Brain microvascular endothelial cell (primary cell): ENCODE results near the gene COL5A1.

Experiments
- DNase-seq: peaks from one replicate; pipeline ENCODE4 v3.0.0-alpha.2; 2020
- H3K27ac ChIP-seq: fragments of 250-450 bp; sonication (Bioruptor Pico); 2 replicates; pipeline ENCODE4 v1.5.1; 2020; ENCODE audit warnings: mild to moderate bottlenecking, moderate library complexity
- H3K27me3 ChIP-seq: fragments of 250-450 bp; sonication (Bioruptor Pico); replicated peaks from 2 replicates; pipeline ENCODE4 v1.5.1; 2020; ENCODE audit warnings: mild to moderate bottlenecking
- H3K36me3 ChIP-seq: fragments of 250-450 bp; sonication (Bioruptor Pico); replicated peaks from 2 replicates; pipeline ENCODE4 v1.5.1; 2020; ENCODE audit warnings: mild to moderate bottlenecking
- H3K4me3 ChIP-seq: 2 replicates; pipeline ENCODE4 v1.5.1; 2011; ENCODE audit warnings: low read depth, mild to moderate bottlenecking, control low read depth, low read length, moderate library complexity
- in situ Hi-C: cut with HindIII; loops from 2 replicates; pipeline ENCODE4 v1.10.0; 2017; ENCODE audit warnings: low sequenced_read_pairs, low pct_ligation_motif_present
- TF ChIP-seq, protein P1 (sequence below): IDR thresholded peaks from 2 replicates; pipeline ENCODE4 v1.5.1; 2011; ENCODE audit warnings: low read depth, mild to moderate bottlenecking, moderate library complexity, low read length, control low read depth, inconsistent platforms; ENCODE audit errors: missing control alignments

Gene COL5A1

DNA sequence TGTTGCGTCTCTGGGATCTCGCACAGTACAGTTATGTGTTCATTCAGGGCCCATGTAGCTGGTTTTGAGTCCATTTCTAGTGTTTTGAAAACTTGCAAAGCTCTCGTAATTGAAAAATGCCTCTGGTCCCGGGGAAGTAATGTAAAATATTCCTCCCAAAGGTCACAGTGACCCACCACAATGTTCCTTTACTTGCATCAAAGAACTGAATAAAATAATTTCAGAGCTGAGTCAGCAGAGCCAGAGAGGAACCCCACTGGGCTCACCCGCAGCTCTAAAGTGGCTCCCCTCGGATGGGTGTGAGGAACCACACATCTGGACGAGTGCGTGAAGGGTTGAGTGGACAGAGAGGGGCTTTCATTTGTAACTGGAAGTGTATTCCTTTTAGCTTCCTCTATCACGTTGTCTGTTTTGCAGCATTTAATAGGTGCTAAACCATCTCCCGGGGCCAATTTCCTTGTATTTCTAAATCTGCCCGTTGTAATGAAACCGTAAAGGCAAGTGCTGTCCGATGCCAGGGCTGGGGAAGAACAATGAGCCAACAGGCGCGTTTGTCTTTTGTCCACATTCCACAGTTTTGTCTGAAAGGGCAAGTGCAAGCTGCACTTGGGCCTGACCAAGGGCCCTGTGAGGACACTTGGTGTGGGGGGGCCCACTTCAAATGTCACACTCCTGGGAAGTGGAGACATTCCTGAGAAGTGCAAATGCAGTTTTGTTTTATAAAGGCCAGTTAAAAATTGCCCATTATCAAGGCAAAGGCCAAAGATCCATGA is 29.9 kb downstream of the COL5A1 start:
- H3K36me3 ChIP-seq, result peaks cover 26% of the 10 kb centered on the region
- peak overlapping the region; percentile 85 for H3K27ac ChIP-seq
- TF ChIP-seq, protein P1, sequence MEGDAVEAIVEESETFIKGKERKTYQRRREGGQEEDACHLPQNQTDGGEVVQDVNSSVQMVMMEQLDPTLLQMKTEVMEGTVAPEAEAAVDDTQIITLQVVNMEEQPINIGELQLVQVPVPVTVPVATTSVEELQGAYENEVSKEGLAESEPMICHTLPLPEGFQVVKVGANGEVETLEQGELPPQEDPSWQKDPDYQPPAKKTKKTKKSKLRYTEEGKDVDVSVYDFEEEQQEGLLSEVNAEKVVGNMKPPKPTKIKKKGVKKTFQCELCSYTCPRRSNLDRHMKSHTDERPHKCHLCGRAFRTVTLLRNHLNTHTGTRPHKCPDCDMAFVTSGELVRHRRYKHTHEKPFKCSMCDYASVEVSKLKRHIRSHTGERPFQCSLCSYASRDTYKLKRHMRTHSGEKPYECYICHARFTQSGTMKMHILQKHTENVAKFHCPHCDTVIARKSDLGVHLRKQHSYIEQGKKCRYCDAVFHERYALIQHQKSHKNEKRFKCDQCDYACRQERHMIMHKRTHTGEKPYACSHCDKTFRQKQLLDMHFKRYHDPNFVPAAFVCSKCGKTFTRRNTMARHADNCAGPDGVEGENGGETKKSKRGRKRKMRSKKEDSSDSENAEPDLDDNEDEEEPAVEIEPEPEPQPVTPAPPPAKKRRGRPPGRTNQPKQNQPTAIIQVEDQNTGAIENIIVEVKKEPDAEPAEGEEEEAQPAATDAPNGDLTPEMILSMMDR, result no peak
- in situ Hi-C loops, result no loop called here
- H3K27me3 ChIP-seq, result no peaks in the 10 kb centered on the region
- DNase-seq, result peak; percentile 51
- no peak overlapping the region for H3K4me3 ChIP-seq

DNA sequence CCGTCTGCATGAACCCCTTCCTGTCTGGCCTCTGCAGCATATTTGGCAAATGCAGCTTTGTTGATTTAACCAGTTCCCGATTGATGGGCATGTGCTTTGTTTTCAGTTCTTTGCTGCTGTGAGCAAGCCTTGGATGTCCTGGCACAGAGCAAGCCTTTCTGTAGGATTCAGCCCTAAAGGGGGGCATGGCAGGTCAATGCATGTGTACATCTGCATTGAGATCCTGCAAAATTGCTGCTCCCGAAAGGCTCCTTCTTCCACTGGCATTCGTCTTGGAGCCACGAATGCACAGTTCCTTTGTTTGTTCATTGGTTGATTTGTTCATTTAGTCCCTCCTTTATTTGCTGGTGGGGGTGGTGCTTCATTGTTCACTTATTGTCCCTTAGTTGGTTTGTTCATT is 34.8 kb downstream of the COL5A1 start:
- Histone ChIP-seq H3K36me3 (peaks cover 13% of the 10 kb centered on the region), H3K27me3 (no peaks in the 10 kb centered on the region), H3K27ac (no peak overlapping the region), H3K4me3 (no peak overlapping the region)
- in situ Hi-C loops, result no loop called here
- TF ChIP-seq, protein P1, result no peak
- no peak for DNase-seq

DNA sequence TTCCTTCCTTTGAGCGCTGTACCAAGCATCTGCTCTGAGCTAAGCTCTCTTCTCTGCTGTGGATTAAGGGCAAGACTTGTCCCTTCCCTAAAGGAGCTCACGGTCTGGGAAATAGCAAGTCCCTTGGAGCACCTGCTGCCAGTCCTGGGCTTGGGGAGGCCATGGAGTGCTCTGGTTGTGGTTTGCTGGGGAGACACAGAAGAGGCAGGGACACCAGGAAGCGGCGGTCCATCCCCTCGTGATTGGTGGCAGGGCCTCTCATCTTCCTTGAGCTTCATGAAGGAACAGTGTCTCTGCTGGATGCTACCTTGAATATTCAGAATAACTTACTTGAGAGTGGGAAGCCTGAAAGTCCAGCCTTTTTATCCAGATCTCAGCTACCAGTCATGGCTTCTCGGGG is 35.3 kb downstream of the COL5A1 start:
- no peak overlapping the region for H3K27ac ChIP-seq
- in situ Hi-C loops, result no loop called here
- TF ChIP-seq, protein P1, result no peak
- peaks cover 16% of the 10 kb centered on the region for H3K36me3 ChIP-seq
- DNase-seq, result no peak
- no peaks in the 10 kb centered on the region for H3K27me3 ChIP-seq
- H3K4me3 ChIP-seq, result no peak overlapping the region

DNA sequence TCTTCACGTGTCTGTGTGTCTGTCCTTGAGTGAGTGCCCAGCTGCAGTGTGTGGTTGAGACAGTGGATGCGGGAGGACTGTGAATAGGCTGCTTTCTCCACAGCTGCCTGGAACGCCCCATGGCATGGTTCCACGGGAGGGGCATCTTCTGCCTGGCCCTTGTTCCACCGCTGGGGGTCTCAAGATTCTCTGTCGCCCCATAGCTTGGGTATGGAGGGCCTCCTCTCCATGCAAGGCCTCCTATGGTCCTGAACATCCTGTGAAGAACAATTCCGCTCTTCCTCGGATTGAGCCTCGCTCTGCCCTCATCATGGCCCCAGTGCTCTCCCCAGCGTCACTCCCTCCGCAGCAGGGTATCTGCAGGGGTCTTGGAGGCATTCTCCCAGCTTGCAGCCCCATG is 36.1 kb downstream of the COL5A1 start:
- Histone ChIP-seq H3K27me3 (no peaks in the 10 kb centered on the region), H3K27ac (no peak overlapping the region), H3K36me3 (peaks cover 16% of the 10 kb centered on the region), H3K4me3 (no peak overlapping the region)
- in situ Hi-C loops, result no loop called here
- TF ChIP-seq, protein P1, result no peak
- DNase-seq, result no peak

DNA sequence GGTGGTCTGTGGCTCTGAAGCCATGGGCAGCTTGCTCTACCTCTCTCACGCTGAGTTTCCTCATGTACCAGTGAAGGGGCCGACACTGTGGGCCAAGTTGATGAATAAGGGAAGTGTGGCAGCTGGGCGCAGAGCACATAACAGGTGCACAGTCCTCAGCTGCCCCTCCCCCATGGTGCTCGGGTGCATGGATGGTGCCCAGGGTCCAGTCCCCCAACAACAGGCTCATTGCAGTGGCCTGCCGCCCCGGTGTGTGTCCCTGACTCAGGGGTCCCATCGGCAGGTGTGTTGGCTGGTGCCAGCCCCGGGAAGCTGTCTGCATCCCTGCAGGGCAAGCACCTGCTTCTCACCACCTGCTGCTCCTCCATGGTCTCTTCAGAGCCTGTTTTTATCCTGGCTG is 36.6 kb downstream of the COL5A1 start:
- no peak for DNase-seq
- Histone ChIP-seq H3K27me3 (no peaks in the 10 kb centered on the region), H3K27ac (no peak overlapping the region), H3K4me3 (no peak overlapping the region), H3K36me3 (peaks cover 16% of the 10 kb centered on the region)
- TF ChIP-seq, protein P1, result no peak
- in situ Hi-C loops, result no loop called here
